Fibroblast of lung (primary cell): Measurements from ENCODE around the gene FCF1. TPM values are rescaled to one million over a fixed set of nuclear protein-coding genes. Genes with fewer than 3 reads are reported as not detected.

Experiments used
- DNase-seq, 2 donors: peaks; one replicate each; pipeline versions ENCODE4 v3.0.0 to v3.0.0-alpha.2; 2010; ENCODE audit warnings: low read depth in 2 of 2
- H2AFZ ChIP-seq: 2 replicates; pipeline ENCODE4 v1.5.1; 2012; ENCODE audit warnings: low read length, control low read depth, inconsistent platforms
- H3K27ac ChIP-seq: 2 replicates; pipeline ENCODE4 v1.5.1; 2011; ENCODE audit warnings: low read length, control low read depth; ENCODE audit not compliant: insufficient read depth
- H3K27me3 ChIP-seq: 2 replicates; pipeline ENCODE4 v1.5.1; 2011; ENCODE audit warnings: mild to moderate bottlenecking, low read length; ENCODE audit not compliant: control insufficient read depth, insufficient read depth
- H3K36me3 ChIP-seq: 2 replicates; pipeline ENCODE4 v1.5.1; 2011; ENCODE audit warnings: low read length; ENCODE audit not compliant: control insufficient read depth, insufficient read depth
- H3K4me1 ChIP-seq: 2 replicates; pipeline ENCODE4 v1.5.1; 2011; ENCODE audit warnings: low read length; ENCODE audit not compliant: control insufficient read depth, insufficient read depth; ENCODE audit errors: extremely low read depth
- H3K4me2 ChIP-seq: 2 replicates; pipeline ENCODE4 v1.5.1; 2011; ENCODE audit warnings: low read length, control low read depth; ENCODE audit not compliant: insufficient read depth; ENCODE audit errors: extremely low read depth
- H3K4me3 ChIP-seq, 4 experiments: fragments of 200-600 bp in 1 of 4; sonication (generic) in 1 of 4; replicated peaks in 1 of 4; 2 replicates each; pipeline ENCODE4 v1.5.1; 2011 to 2016; ENCODE audit warnings: low read length in 4 of 4, low read depth in 3 of 4, mild to moderate bottlenecking in 3 of 4, control low read depth in 2 of 4, inconsistent platforms in 1 of 4, mixed read lengths in 1 of 4; ENCODE audit not compliant: insufficient read depth in 1 of 4; ENCODE audit errors: control extremely low read depth in 1 of 4
- H3K79me2 ChIP-seq: 2 replicates; pipeline ENCODE4 v1.5.1; 2012; ENCODE audit warnings: mild to moderate bottlenecking, low read length, inconsistent platforms; ENCODE audit not compliant: control insufficient read depth, insufficient read depth
- H3K9ac ChIP-seq: 2 replicates; pipeline ENCODE4 v1.5.1; 2011; ENCODE audit warnings: mild to moderate bottlenecking, low read length, control low read depth; ENCODE audit not compliant: insufficient read depth
- H3K9me3 ChIP-seq: 2 replicates; pipeline ENCODE4 v1.5.1; 2012; ENCODE audit warnings: low read depth, low read length; ENCODE audit not compliant: control insufficient read depth, insufficient read depth
- H4K20me1 ChIP-seq: 2 replicates; pipeline ENCODE4 v1.5.1; 2011; ENCODE audit warnings: low read length; ENCODE audit not compliant: control insufficient read depth, insufficient read depth; ENCODE audit errors: extremely low read depth
- CTCF ChIP-seq, 2 donors: IDR thresholded peaks in 1 of 2; conservative IDR thresholded peaks in 1 of 2; 1 replicate in 1 of 2; 2 replicates in 1 of 2; pipeline ENCODE4 v1.5.1; 2011 to 2012; ENCODE audit warnings: low read length in 2 of 2, control low read depth in 1 of 2, inconsistent platforms in 1 of 2, low read depth in 1 of 2, mild to moderate bottlenecking in 1 of 2
- EZH2 ChIP-seq: IDR thresholded peaks from 2 replicates; pipeline ENCODE4 v1.5.1; 2012; ENCODE audit warnings: low read length, control low read depth, mild to moderate bottlenecking; ENCODE audit errors: missing control alignments
- polyA plus RNA-seq, 2 donors: library from polyadenylated mRNA; depleted of rRNA in 1 of 2; stranded (reverse) in 1 of 2; unstranded in 1 of 2; fragments of >200 nt; gene quantifications; 2 replicates each; pipeline ENCODE4 v1.2.1, GENCODE V29; 2011 to 2012; ENCODE audit warnings: missing spikeins in 1 of 2
- total RNA-seq: library from RNA; depleted of rRNA; stranded (reverse); fragments of >200 nt; gene quantifications from 2 replicates; pipeline ENCODE4 v1.2.1, GENCODE V29; 2014

Gene FCF1
- total and polyA plus RNA-seq, 2 donors (not counting 1 experiment from before 2014, with no cell fraction given): 29.2 to 67.2 TPM

GRCh38 chr14:74735125-74735524, 22.2 kb downstream of the FCF1 start:
- Histone ChIP-seq H3K4me1 (no peaks in the 10 kb centered on the region), H3K4me3 (no peak overlapping the region), H3K27me3 (no peaks in the 10 kb centered on the region), H3K27ac (no peak overlapping the region), H3K79me2 (no peaks in the 10 kb centered on the region), H3K36me3 (peaks cover 1% of the 10 kb centered on the region), H2AFZ (no peak overlapping the region), H3K9ac (no peak overlapping the region), H3K4me2 (no peak overlapping the region), H3K9me3 (no peaks in the 10 kb centered on the region), H4K20me1 (no peaks in the 10 kb centered on the region)
- no peak for DNase-seq
- TF ChIP-seq CTCF (conservative IDR thresholded peaks at IDR 0.05 in 1 of 2, IDR thresholded peaks at IDR 0.05 in 1 of 2; ENCODE audit: low read depth in 1 of 2, low read length in 2 of 2) (no peak), EZH2 (no peak)

- H3K9ac ChIP-seq: no peak overlapping the region
- no peak overlapping the region for H3K27ac ChIP-seq
- no peaks in the 10 kb centered on the region for H3K27me3 ChIP-seq
- H3K4me3 ChIP-seq: no peak overlapping the region
- no peaks in the 10 kb centered on the region for H3K79me2 ChIP-seq
- H3K9me3 ChIP-seq: no peaks in the 10 kb centered on the region
- no peak for TF ChIP-seq CTCF (conservative IDR thresholded peaks at IDR 0.05 in 1 of 2, IDR thresholded peaks at IDR 0.05 in 1 of 2; ENCODE audit: low read depth in 1 of 2, low read length in 2 of 2)
- TF ChIP-seq EZH2: no peak
- H3K4me2 ChIP-seq: no peak overlapping the region
- H3K36me3 ChIP-seq: no peaks in the 10 kb centered on the region
- no peaks in the 10 kb centered on the region for H4K20me1 ChIP-seq
- no peaks in the 10 kb centered on the region for H3K4me1 ChIP-seq
- DNase-seq: peak; percentile 34 to 49
- H2AFZ ChIP-seq: no peak overlapping the region
These were observed 24.9 kb downstream of the FCF1 start for GRCh38 chr14:74737753-74738325.

- Histone ChIP-seq H3K4me2 (no peak overlapping the region), H2AFZ (no peak overlapping the region), H3K27ac (no peak overlapping the region), H3K36me3 (no peaks in the 10 kb centered on the region), H3K79me2 (no peaks in the 10 kb centered on the region), H3K4me1 (no peaks in the 10 kb centered on the region), H3K4me3 (no peak overlapping the region), H3K9me3 (no peaks in the 10 kb centered on the region), H4K20me1 (no peaks in the 10 kb centered on the region), H3K9ac (no peak overlapping the region), H3K27me3 (no peaks in the 10 kb centered on the region)
- DNase-seq: peak in 1 of 2 donors; percentile 22
- no peak for TF ChIP-seq CTCF (conservative IDR thresholded peaks at IDR 0.05 in 1 of 2, IDR thresholded peaks at IDR 0.05 in 1 of 2; ENCODE audit: low read depth in 1 of 2, low read length in 2 of 2)
- TF ChIP-seq EZH2: no peak
These were observed 26.5 kb downstream of the FCF1 start for GRCh38 chr14:74739293-74740030.
